Forelimb muscle (tissue), 1 donor: ENCODE data around the gene ABHD16A. TPM values are rescaled to one million over a fixed set of nuclear protein-coding genes. Genes with fewer than 3 reads are reported as not detected.

Source experiments
- DNase-seq: peaks from one replicate; pipeline ENCODE4 v3.0.0-alpha.2; 2013; ENCODE audit warnings: low read depth
- polyA plus RNA-seq: library from polyadenylated mRNA; unstranded; fragments of 120-200 nt; gene quantifications from one replicate; pipeline ENCODE4 v1.2.1, GENCODE V29; 2013; ENCODE audit not compliant: insufficient read length

ABHD16A gene
- polyA plus RNA-seq, 1 donor, result 43.8 TPM

DNA sequence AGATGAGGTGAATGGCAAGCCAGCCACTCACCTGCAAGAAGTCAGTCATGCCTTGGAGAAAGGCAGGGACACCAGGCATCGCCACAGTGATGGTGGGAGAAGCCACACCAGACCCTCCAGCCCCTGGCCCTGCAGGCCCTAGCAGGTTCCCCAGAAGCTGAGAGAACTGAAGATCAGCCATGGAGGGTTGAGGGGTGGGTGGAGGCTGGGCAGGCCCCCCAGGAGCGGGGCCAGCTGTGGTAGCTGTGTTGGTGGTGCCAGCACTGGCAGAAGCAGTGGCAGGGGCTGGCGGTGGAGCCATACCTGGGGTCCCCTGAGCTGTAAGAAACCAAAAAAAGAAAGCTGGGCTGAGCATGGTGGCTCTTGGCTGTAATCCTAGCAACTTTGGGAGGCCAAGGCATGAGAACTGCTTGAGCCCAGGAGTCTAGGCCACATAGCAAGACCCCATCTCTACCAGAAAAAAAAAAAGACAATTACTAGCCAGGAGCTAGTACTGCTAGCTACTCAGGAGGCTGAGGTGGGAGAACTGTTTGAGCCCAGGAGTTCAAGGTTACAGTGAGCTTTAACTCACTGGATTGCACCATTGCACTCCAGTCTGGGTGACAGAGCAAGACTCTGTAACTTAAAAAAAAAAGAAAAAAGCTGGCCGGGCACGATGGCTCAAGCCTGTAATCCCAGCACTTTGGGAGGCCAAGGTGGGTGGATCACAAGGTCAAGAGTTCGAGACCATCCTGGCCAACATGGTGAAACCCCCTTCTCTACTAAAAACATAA, 60.1 kb downstream of the ABHD16A start:
- DNase-seq, result no peak

DNA sequence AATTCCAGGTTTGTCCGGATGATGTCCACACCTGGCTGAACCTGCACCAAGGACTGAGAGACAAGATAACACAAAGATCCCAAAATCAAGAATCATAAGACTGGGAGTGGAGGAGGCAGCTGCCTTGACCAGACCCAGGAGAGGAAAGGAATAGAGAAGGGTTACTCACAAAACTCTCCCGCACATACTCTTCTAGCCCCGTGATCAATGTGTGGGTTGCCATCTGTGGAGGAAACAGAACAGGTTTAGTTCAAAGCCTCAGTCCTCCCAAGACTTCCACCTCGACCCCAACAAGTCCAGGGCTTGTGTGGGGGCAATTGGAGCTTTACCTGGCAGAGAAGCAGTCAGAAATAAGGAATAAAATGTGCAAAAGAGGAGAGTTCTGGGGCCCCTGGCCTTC, 61.8 kb downstream of the ABHD16A start:
- DNase-seq, result no peak

DNA sequence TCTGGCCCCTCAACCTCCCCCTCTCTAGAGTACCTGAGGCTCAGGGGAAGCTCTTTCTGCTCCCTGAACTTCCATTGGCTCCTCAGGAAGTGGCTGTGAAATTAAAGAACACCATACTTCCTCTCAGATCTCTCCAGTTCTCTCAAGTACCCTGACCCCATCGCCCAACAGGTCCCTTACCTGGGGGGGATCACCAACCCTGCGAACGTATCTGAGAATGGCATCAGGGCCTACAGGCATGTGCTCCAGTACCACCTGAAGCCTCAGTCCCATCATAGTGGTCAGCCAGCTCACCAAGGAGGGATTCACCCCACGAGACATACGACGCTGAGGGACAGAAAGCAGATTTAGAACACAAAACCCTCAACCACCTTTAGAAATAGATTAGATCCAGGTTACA, 62.5 kb downstream of the ABHD16A start:
- no peak for DNase-seq

DNA sequence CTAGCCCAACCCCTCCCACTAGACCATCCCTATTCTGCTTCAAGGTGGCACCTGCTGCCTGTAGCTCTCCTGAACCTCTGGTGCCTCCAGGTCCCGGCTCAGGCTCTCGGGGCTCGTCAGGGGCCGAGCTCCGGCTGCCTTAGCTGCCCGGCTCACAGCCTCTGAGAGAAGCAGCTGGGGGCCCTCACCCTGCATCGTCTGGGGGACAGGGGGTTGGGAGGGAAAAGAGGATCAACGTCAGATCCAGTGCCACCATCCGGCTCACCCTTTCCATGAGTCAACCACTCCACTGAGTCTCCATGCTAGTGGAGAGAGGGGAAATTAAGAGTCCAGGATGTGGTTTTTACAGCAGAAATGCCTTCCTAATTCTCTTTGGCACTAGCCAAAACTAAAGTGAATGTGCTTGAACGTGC, 63.7 kb downstream of the ABHD16A start:
- DNase-seq, result no peak

DNA sequence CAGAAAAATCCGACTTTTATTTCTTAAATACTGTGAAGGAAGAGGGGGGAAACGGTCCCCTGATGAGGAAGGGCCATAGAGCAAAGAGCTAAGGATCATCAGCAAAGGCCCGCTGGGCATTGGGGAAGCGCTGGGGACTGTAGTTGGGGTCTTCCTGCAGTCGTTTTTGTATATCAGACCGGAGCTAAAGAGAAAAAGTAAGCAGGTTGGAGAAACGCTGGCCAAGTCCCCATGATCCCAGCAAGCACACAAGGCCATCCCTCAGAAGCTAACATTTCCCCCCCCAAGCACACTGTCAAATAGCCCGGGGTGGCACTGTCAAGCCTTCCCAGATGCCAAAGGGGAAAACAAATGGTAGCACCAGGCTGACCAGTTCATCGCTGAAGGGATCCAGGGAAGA, 64.1 kb downstream of the ABHD16A start:
- DNase-seq, result no peak

Other genes starting within 250 kb of the ABHD16A start
- gene MICB, start 205.2 kb downstream of the ABHD16A start, polyA plus RNA-seq, result 1.1 TPM
- not detected for gene MCCD1, start 174.4 kb downstream of the ABHD16A start, polyA plus RNA-seq
- 368 TPM for gene DDX39B, start 161.3 kb downstream of the ABHD16A start, polyA plus RNA-seq
- gene ATP6V1G2, start 156.7 kb downstream of the ABHD16A start, polyA plus RNA-seq, result 3.0 TPM
- gene NFKBIL1, start 155.7 kb downstream of the ABHD16A start, polyA plus RNA-seq, result 16.8 TPM
- 0.18 TPM for gene LTA, start 131.0 kb downstream of the ABHD16A start, polyA plus RNA-seq
- gene TNF, start 127.8 kb downstream of the ABHD16A start, polyA plus RNA-seq, result not detected
- 1.1 TPM for gene LTB, start 120.9 kb downstream of the ABHD16A start, polyA plus RNA-seq
- 7.4 TPM for gene LST1, start 117.0 kb downstream of the ABHD16A start, polyA plus RNA-seq
- gene NCR3, start 110.3 kb downstream of the ABHD16A start, polyA plus RNA-seq, result 0.24 TPM
- gene AIF1, start 88.1 kb downstream of the ABHD16A start, polyA plus RNA-seq, result 13.4 TPM
- 133 TPM for gene PRRC2A, start 82.6 kb downstream of the ABHD16A start, polyA plus RNA-seq
- 200 TPM for gene BAG6, start 50.7 kb downstream of the ABHD16A start, polyA plus RNA-seq
- gene APOM, start 47.4 kb downstream of the ABHD16A start, polyA plus RNA-seq, result 4.3 TPM
- gene C6orf47, start 42.5 kb downstream of the ABHD16A start, polyA plus RNA-seq, result 12.1 TPM
- gene GPANK1, start 38.3 kb downstream of the ABHD16A start, polyA plus RNA-seq, result 14.1 TPM
- 125 TPM for gene CSNK2B, start 37.2 kb downstream of the ABHD16A start, polyA plus RNA-seq
- 11.5 TPM for gene LY6G5B, start 33.3 kb downstream of the ABHD16A start, polyA plus RNA-seq
- 2.7 TPM for gene LY6G5C, start 22.3 kb downstream of the ABHD16A start, polyA plus RNA-seq
- gene LY6G6F, start 3.5 kb upstream of the ABHD16A start, polyA plus RNA-seq, result not detected
- 0.47 TPM for gene LY6G6D, start 12.0 kb upstream of the ABHD16A start, polyA plus RNA-seq
- gene LY6G6C, start 18.4 kb upstream of the ABHD16A start, polyA plus RNA-seq, result 0.62 TPM
- 1.2 TPM for gene MPIG6B, start 20.0 kb upstream of the ABHD16A start, polyA plus RNA-seq
- gene DDAH2, start 26.0 kb upstream of the ABHD16A start, polyA plus RNA-seq, result 108 TPM
- 102 TPM for gene CLIC1, start 33.2 kb upstream of the ABHD16A start, polyA plus RNA-seq
- gene MSH5, start 36.7 kb upstream of the ABHD16A start, polyA plus RNA-seq, result 14.2 TPM
- 3.0 TPM for gene SAPCD1, start 59.3 kb upstream of the ABHD16A start, polyA plus RNA-seq
- 2.9 TPM for gene VWA7, start 74.0 kb upstream of the ABHD16A start, polyA plus RNA-seq
- gene VARS1, start 92.4 kb upstream of the ABHD16A start, polyA plus RNA-seq, result 46.5 TPM
- gene LSM2, start 103.6 kb upstream of the ABHD16A start, polyA plus RNA-seq, result 55.3 TPM
- gene HSPA1L, start 112.0 kb upstream of the ABHD16A start, polyA plus RNA-seq, result 5.0 TPM
- 72.3 TPM for gene HSPA1A, start 112.2 kb upstream of the ABHD16A start, polyA plus RNA-seq
- gene HSPA1B, start 124.4 kb upstream of the ABHD16A start, polyA plus RNA-seq, result 48.9 TPM
- gene NEU1, start 159.5 kb upstream of the ABHD16A start, polyA plus RNA-seq, result 15.0 TPM
- gene SLC44A4, start 175.7 kb upstream of the ABHD16A start, polyA plus RNA-seq, result 0.37 TPM
- 29.3 TPM for gene EHMT2, start 194.4 kb upstream of the ABHD16A start, polyA plus RNA-seq
- gene ZBTB12, start 198.8 kb upstream of the ABHD16A start, polyA plus RNA-seq, result 9.5 TPM
- 3.0 TPM for gene C2, start 224.4 kb upstream of the ABHD16A start, polyA plus RNA-seq
- gene CFB, start 242.8 kb upstream of the ABHD16A start, polyA plus RNA-seq, result 1.0 TPM